HepG2 (cell line): Measurements from ENCODE around the gene FBXO8. TPM values are rescaled to one million over a fixed set of nuclear protein-coding genes. Genes with fewer than 3 reads are reported as not detected.

Experiments used
- ATAC-seq: fragments of 200-7000 bp; cut with Tn5 transposase; 3 replicates; pipeline ENCODE4 v1.9.1; 2020; ENCODE audit warnings: mild to moderate bottlenecking, moderate library complexity
- BruUV-seq: library from RNA; stranded (reverse); fragments of 400-500 nt; replicated peaks from 2 replicates; lab custom pipeline; 2021; lab: Mats Ljungman, UMichigan
- CTCF ChIA-PET: fragments of 300-600 bp; formaldehyde crosslinking; extraction: SDS; loops from one replicate; lab custom pipeline; 2021; ENCODE audit warnings: low total read pairs, inconsistent platforms, low intra/inter-chr PET ratio; lab: Yijun Ruan, JAX
- POLR2A ChIA-PET: fragments of 350-600 bp; sonication (Branson Sonifier 250); formaldehyde crosslinking; loops from one replicate; lab custom pipeline; 2020; ENCODE audit warnings: antibody characterized with exemption, inconsistent platforms; lab: Yijun Ruan, JAX
- DNase-seq: peaks from one replicate; pipeline ENCODE4 v3.0.0-alpha.2; 2015; ENCODE audit warnings: low spot score
- FAIRE-seq: peaks from 3 replicates; lab custom pipeline; 2011; peaks lifted over from hg19 to GRCh38; lab: Jason Lieb, UNC
- H2AFZ ChIP-seq: one replicate; pipeline ENCODE4 v1.6.1; 2011; ENCODE audit warnings: low read length, inconsistent platforms
- H3K27ac ChIP-seq: fragments of 300-600 bp; 3 replicates; pipeline ENCODE4 v1.8.0; 2011; ENCODE audit warnings: mixed run types, mild to moderate bottlenecking, mixed read lengths, low read length, inconsistent platforms; ENCODE audit not compliant: insufficient read depth; ENCODE audit errors: extremely low read length
- H3K27me3 ChIP-seq, 2 experiments: fragments of 200-600 bp in 1 of 2; 2 replicates in 1 of 2; 3 replicates in 1 of 2; pipeline versions ENCODE4 v1.6.0 to v1.8.0; 2011; ENCODE audit warnings: low read length in 2 of 2, mild to moderate bottlenecking in 2 of 2, moderate library complexity in 2 of 2, inconsistent platforms in 1 of 2; ENCODE audit not compliant: insufficient read depth in 2 of 2, control insufficient read depth in 1 of 2
- H3K36me3 ChIP-seq, 2 experiments: fragments of 200-600 bp in 1 of 2; replicated peaks in 1 of 2; 2 replicates in 1 of 2; 3 replicates in 1 of 2; pipeline versions ENCODE4 v1.5.1 to v1.8.0; 2011; ENCODE audit warnings: low read length in 2 of 2, inconsistent platforms in 1 of 2; ENCODE audit not compliant: insufficient read depth in 2 of 2, control insufficient read depth in 1 of 2
- H3K4me1 ChIP-seq: 2 replicates; pipeline ENCODE4 v1.5.1; 2012; ENCODE audit warnings: low read length, inconsistent platforms; ENCODE audit not compliant: insufficient read depth
- H3K4me2 ChIP-seq: 2 replicates; pipeline ENCODE4 v1.6.0; 2011; ENCODE audit warnings: low read depth, low read length, inconsistent platforms
- H3K4me3 ChIP-seq, 3 experiments: fragments of 200-600 bp in 1 of 3; sonication (generic), shearing (Covaris generic) in 1 of 3; replicated peaks in 1 of 3; 2 replicates each; pipeline ENCODE4 v1.5.1; 2011 to 2016; ENCODE audit warnings: low read length in 3 of 3, inconsistent platforms in 2 of 3, low read depth in 2 of 3, mild to moderate bottlenecking in 2 of 3, control low read depth in 1 of 3, mixed read lengths in 1 of 3; ENCODE audit not compliant: insufficient read depth in 1 of 3
- H3K79me2 ChIP-seq: one replicate; pipeline ENCODE4 v1.6.1; 2011; ENCODE audit warnings: low read length, inconsistent platforms; ENCODE audit not compliant: insufficient read depth
- H3K9ac ChIP-seq: 2 replicates; pipeline ENCODE4 v1.6.0; 2011; ENCODE audit warnings: mild to moderate bottlenecking, low read depth, low read length, inconsistent platforms; ENCODE audit not compliant: insufficient read depth
- H3K9me3 ChIP-seq: 2 replicates; pipeline ENCODE4 v1.5.1; 2012; ENCODE audit warnings: mild to moderate bottlenecking, low read length
- H4K20me1 ChIP-seq: 2 replicates; pipeline ENCODE4 v1.6.0; 2011; ENCODE audit warnings: inconsistent platforms, mild to moderate bottlenecking, low read length, moderate library complexity; ENCODE audit not compliant: insufficient read depth
- ARID2 ChIP-seq: sonication (generic); formaldehyde crosslinking; IDR thresholded peaks from 2 replicates; pipeline ENCODE4 v1.8.1; 2022; ENCODE audit warnings: mild to moderate bottlenecking, missing genetic modification reagents, borderline replicate concordance
- CBFB ChIP-seq: sonication (generic); formaldehyde crosslinking; IDR thresholded peaks from 2 replicates; pipeline ENCODE4 v1.4.0; 2020; ENCODE audit warnings: missing genetic modification reagents
- CBX5 ChIP-seq: sonication (generic); formaldehyde crosslinking; IDR thresholded peaks from 2 replicates; pipeline ENCODE4 v1.4.0; 2020; ENCODE audit warnings: missing genetic modification reagents, borderline replicate concordance
- CHD4 ChIP-seq: fragments of 200-600 bp; sonication (generic); IDR thresholded peaks from 2 replicates; pipeline ENCODE4 v1.7.0; 2017; ENCODE audit warnings: mild to moderate bottlenecking, low read length, borderline replicate concordance
- HNF4A ChIP-seq: sonication (generic); formaldehyde crosslinking; IDR thresholded peaks from 2 replicates; pipeline ENCODE4 v1.4.0; 2020; ENCODE audit warnings: missing genetic modification reagents
- MED1 ChIP-seq: sonication (generic); formaldehyde crosslinking; IDR thresholded peaks from 2 replicates; pipeline ENCODE4 v1.4.0; 2020; ENCODE audit warnings: missing genetic modification reagents
- TARDBP ChIP-seq: sonication (generic); formaldehyde crosslinking; IDR thresholded peaks from 2 replicates; pipeline ENCODE4 v1.8.0; 2022; ENCODE audit warnings: mild to moderate bottlenecking, missing genetic modification reagents
- ZFYVE20 ChIP-seq: sonication (generic); formaldehyde crosslinking; IDR thresholded peaks from 2 replicates; pipeline ENCODE4 v1.8.0; 2023; ENCODE audit warnings: low read depth, mild to moderate bottlenecking, moderate library complexity, missing genetic modification reagents, borderline replicate concordance
- ZMYM3 ChIP-seq: sonication (generic); formaldehyde crosslinking; IDR thresholded peaks from 2 replicates; pipeline ENCODE4 v1.5.1; 2020; ENCODE audit warnings: mild to moderate bottlenecking, missing genetic modification reagents
- ZNF282 ChIP-seq: fragments of 450-650 bp; IDR thresholded peaks from 2 replicates; pipeline ENCODE4 v1.6.1; 2018; ENCODE audit not compliant: partially characterized antibody
- ZNF572 ChIP-seq: sonication (generic); formaldehyde crosslinking; IDR thresholded peaks from 2 replicates; pipeline ENCODE4 v1.5.1; 2020; ENCODE audit warnings: mild to moderate bottlenecking, missing genetic modification reagents
- WGBS: methylation state at CpG from one replicate; pipeline ENCODE4 v1.1.6; 2017; ENCODE audit warnings: low lambda C conversion rate; 5-methylcytosine and 5-hydroxymethylcytosine counted together
- in situ Hi-C: cut with HindIII; loops from 2 replicates; pipeline ENCODE4 v1.10.0; 2017; ENCODE audit warnings: low pct_unique_long_range_greater_than_20kb; ENCODE audit not compliant: extremely low pct_ligation_motif_present
- intact Hi-C: fragments of 100-400 bp; cut with micrococcal nuclease; formaldehyde crosslinking; loops from one replicate; pipeline ENCODE4 v1.10.0; 2022; ENCODE audit not compliant: unreplicated experiment
- polyA plus RNA-seq, 8 experiments: library from polyadenylated mRNA; depleted of rRNA in 3 of 8; stranded (reverse) in 7 of 8; unstranded in 1 of 8; fragments of >200 nt; fragmentation: Illumina TruSeq in 4 of 8; extraction: Trizol in 4 of 8; gene quantifications; 2 replicates each; pipeline versions ENCODE4 v1.2.1 to v1.2.3, GENCODE V29; 2011 to 2016; ENCODE audit warnings: low read depth in 4 of 8, missing spikeins in 1 of 8, mixed read lengths in 1 of 8; ENCODE audit not compliant: insufficient read depth in 1 of 8
- total RNA-seq, 5 experiments: library from RNA; depleted of rRNA; stranded (reverse); fragments of >200 nt; fragmentation: Illumina TruSeq; extraction: Trizol; gene quantifications; 2 replicates each; pipeline ENCODE4 v1.2.3, GENCODE V29; 2016; ENCODE audit warnings: low read depth in 1 of 5
- TF ChIP-seq, protein P1 (sequence below): sonication (generic); formaldehyde crosslinking; IDR thresholded peaks from 2 replicates; pipeline ENCODE4 v1.4.0; 2020; ENCODE audit warnings: missing genetic modification reagents, low read depth, mild to moderate bottlenecking, borderline replicate concordance
- TF ChIP-seq, protein P2 (sequence below): sonication (generic); formaldehyde crosslinking; IDR thresholded peaks from 2 replicates; pipeline ENCODE4 v1.4.0; 2020; ENCODE audit warnings: missing genetic modification reagents
- TF ChIP-seq, protein P3 (sequence below): sonication (generic); formaldehyde crosslinking; IDR thresholded peaks from 2 replicates; pipeline ENCODE4 v1.4.0; 2020; ENCODE audit warnings: mild to moderate bottlenecking, low read depth, missing genetic modification reagents
- TF ChIP-seq, protein P4 (sequence below): sonication (generic); formaldehyde crosslinking; IDR thresholded peaks from 2 replicates; pipeline ENCODE4 v1.8.1; 2022; ENCODE audit warnings: mild to moderate bottlenecking, missing genetic modification reagents
- TF ChIP-seq, protein P5 (sequence below): fragments of 450-650 bp; IDR thresholded peaks from 2 replicates; pipeline ENCODE4 v1.6.1; 2017

Gene FBXO8
- total and polyA plus RNA-seq, 2 of the 13 experiments (the other 11 are each of a cell fraction or from before 2014, with no cell fraction given), result 11.7 to 15.2 TPM

DNA sequence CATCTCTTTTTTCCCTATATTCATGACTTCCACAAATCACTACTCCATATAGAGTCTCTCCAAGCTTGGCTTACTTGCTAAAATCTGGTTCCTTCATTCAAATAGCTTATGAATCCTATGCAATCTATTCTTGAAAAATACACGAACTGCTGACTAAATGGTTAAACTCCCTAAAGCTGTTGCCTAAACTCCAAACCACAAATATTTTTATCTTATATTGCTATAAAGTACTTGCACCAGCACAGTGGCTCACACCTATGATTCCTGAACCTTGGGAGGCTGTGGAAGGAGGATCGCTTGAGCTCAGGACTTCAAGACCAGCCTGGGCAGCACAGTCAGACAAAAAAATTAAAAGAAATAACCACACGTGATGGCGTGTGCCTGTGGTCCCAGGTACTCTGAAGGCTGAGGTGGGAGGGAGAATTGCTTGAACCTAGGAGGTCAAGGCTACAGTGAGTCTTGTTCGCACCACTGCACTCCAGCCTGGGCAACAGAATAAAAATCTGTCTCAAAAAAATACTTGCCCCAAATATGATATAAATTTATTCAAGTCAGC, 2.2 kb downstream of the FBXO8 start:
- no peak for FAIRE-seq
- H3K27me3 ChIP-seq, result no peaks in the 10 kb centered on the region; a peak in 1 of 5 replicates
- CTCF ChIA-PET, result no interaction called here
- peaks cover 42% of the 10 kb centered on the region for H3K79me2 ChIP-seq
- no TSS peak for BruUV-seq
- no peak for ATAC-seq
- H3K4me3 ChIP-seq, result no peak overlapping the region
- TF ChIP-seq ZNF282 (no peak), ZNF572 (CRISPR knock-in tag) (no peak), ZMYM3 (CRISPR knock-in tag) (no peak), ARID2 (no peak), CHD4 (no peak), HNF4A (CRISPR knock-in tag) (no peak), ZFYVE20 (CRISPR knock-in tag) (no peak), TARDBP (CRISPR knock-in tag) (no peak), CBFB (CRISPR knock-in tag) (no peak), MED1 (no peak), CBX5 (no peak)
- TF ChIP-seq, protein P1, sequence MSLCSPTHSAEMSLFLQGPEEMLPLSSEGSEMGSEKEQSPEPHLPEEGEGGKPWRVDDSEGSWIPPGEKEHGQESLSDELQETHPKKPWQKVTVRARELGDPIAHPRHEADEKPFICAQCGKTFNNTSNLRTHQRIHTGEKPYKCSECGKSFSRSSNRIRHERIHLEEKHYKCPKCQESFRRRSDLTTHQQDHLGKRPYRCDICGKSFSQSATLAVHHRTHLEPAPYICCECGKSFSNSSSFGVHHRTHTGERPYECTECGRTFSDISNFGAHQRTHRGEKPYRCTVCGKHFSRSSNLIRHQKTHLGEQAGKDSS, result no peak
- TF ChIP-seq, protein P2, sequence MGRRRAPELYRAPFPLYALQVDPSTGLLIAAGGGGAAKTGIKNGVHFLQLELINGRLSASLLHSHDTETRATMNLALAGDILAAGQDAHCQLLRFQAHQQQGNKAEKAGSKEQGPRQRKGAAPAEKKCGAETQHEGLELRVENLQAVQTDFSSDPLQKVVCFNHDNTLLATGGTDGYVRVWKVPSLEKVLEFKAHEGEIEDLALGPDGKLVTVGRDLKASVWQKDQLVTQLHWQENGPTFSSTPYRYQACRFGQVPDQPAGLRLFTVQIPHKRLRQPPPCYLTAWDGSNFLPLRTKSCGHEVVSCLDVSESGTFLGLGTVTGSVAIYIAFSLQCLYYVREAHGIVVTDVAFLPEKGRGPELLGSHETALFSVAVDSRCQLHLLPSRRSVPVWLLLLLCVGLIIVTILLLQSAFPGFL (CRISPR knock-in tag), result no peak
- TF ChIP-seq, protein P3, sequence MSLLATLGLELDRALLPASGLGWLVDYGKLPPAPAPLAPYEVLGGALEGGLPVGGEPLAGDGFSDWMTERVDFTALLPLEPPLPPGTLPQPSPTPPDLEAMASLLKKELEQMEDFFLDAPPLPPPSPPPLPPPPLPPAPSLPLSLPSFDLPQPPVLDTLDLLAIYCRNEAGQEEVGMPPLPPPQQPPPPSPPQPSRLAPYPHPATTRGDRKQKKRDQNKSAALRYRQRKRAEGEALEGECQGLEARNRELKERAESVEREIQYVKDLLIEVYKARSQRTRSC, result no peak
- TF ChIP-seq, protein P4, sequence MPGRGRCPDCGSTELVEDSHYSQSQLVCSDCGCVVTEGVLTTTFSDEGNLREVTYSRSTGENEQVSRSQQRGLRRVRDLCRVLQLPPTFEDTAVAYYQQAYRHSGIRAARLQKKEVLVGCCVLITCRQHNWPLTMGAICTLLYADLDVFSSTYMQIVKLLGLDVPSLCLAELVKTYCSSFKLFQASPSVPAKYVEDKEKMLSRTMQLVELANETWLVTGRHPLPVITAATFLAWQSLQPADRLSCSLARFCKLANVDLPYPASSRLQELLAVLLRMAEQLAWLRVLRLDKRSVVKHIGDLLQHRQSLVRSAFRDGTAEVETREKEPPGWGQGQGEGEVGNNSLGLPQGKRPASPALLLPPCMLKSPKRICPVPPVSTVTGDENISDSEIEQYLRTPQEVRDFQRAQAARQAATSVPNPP (CRISPR knock-in tag), result no peak
- TF ChIP-seq, protein P5, sequence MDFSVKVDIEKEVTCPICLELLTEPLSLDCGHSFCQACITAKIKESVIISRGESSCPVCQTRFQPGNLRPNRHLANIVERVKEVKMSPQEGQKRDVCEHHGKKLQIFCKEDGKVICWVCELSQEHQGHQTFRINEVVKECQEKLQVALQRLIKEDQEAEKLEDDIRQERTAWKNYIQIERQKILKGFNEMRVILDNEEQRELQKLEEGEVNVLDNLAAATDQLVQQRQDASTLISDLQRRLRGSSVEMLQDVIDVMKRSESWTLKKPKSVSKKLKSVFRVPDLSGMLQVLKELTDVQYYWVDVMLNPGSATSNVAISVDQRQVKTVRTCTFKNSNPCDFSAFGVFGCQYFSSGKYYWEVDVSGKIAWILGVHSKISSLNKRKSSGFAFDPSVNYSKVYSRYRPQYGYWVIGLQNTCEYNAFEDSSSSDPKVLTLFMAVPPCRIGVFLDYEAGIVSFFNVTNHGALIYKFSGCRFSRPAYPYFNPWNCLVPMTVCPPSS, result no peak
- no peaks in the 10 kb centered on the region for H4K20me1 ChIP-seq
- H3K9me3 ChIP-seq, result no peaks in the 10 kb centered on the region
- in situ Hi-C loops, result no loop called here
- H3K9ac ChIP-seq, result no peak overlapping the region
- H3K36me3 ChIP-seq, result no peaks in the 10 kb centered on the region
- H3K4me1 ChIP-seq, result peaks cover 24% of the 10 kb centered on the region
- intact Hi-C loops, result no loop called here
- POLR2A ChIA-PET, result no interaction called here
- H2AFZ ChIP-seq, result no peak overlapping the region
- H3K4me2 ChIP-seq, result no peak overlapping the region; the same call in 1 of the 2 replicates
- DNase-seq, result no peak
- H3K27ac ChIP-seq, result no peak overlapping the region
- WGBS, result 97% methylated on average over 5 of the region's 5 CpGs
